ENCODE measurements around the gene MYH9. TPM values are rescaled to one million over a fixed set of nuclear protein-coding genes. Genes with fewer than 3 reads are reported as not detected.
A peak's percentile ranks its signal among the peaks of the same experiment; 100 is the strongest.

Gene MYH9
- total RNA-seq, 3 donors from 2014 or later (not counting 1 experiment from before 2014, with no cell fraction given): 803 to 1,038 (median 808) TPM

DNA sequence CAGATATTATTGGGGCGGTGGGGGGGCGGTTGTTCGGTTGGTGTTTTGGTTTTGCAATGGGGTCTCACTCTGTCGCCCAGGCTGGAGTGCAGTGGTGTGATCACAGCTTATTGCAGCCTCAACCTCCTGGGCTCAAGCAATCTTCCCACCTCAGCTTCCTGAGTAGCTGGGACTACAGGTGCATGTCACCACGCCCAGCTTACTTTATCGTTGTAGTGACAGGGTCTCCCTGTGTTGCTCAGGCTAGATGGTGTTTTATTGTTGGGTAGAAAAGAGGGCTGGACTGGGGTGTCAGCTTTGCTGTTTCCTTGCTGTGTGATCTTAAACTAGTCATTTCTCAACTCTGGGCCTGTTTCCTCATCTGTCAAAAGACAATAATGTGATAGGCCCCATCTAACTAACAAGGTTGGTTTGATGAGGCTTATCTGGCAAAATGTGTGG is 17.5 kb upstream of the MYH9 start:
- TF ChIP-seq, protein P1, sequence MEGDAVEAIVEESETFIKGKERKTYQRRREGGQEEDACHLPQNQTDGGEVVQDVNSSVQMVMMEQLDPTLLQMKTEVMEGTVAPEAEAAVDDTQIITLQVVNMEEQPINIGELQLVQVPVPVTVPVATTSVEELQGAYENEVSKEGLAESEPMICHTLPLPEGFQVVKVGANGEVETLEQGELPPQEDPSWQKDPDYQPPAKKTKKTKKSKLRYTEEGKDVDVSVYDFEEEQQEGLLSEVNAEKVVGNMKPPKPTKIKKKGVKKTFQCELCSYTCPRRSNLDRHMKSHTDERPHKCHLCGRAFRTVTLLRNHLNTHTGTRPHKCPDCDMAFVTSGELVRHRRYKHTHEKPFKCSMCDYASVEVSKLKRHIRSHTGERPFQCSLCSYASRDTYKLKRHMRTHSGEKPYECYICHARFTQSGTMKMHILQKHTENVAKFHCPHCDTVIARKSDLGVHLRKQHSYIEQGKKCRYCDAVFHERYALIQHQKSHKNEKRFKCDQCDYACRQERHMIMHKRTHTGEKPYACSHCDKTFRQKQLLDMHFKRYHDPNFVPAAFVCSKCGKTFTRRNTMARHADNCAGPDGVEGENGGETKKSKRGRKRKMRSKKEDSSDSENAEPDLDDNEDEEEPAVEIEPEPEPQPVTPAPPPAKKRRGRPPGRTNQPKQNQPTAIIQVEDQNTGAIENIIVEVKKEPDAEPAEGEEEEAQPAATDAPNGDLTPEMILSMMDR (IDR thresholded peaks at IDR 0.05): no peak
- Histone ChIP-seq H3K27ac (ENCODE audit: low read length) (peak overlapping the region; percentile 80), H3K9me3 (ENCODE audit: control insufficient read depth, insufficient read depth, low read length) (no peaks in the 10 kb centered on the region), H3K36me3 (ENCODE audit: control insufficient read depth, insufficient read depth, low read length) (no peaks in the 10 kb centered on the region), H3K4me1 (ENCODE audit: control insufficient read depth, insufficient read depth, low read length) (peaks cover 64% of the 10 kb centered on the region), H3K4me3 (ENCODE audit: low read length) (no peak overlapping the region), H3K27me3 (ENCODE audit: control insufficient read depth, insufficient read depth, low read length) (no peaks in the 10 kb centered on the region)
- Mint-ChIP-seq H3K9me3 (no peaks in the 10 kb centered on the region), H3K4me1 (peaks cover 39 to 47% of the 10 kb centered on the region in 2 donors), H3K27me3 (ENCODE audit: low read depth in 2 of 2) (no peaks in the 10 kb centered on the region), H3K4me3 (peak overlapping the region; percentile 82), H3K27ac (peak overlapping the region; percentile 89 to 93), H3K36me3 (no peaks in the 10 kb centered on the region)
- ATAC-seq: peak in 2 of 3 donors; percentile 50 to 52
- DNase-seq: peak in 1 of 2 donors; percentile 19
- 4% methylated on average over 3 of the region's 6 CpGs for WGBS (ENCODE audit: insufficient coverage)
- intact Hi-C loops (cut with micrococcal nuclease): loop anchor here (5.0 kb wide), 1 partner anchor 47 kb away; no protein-coding TSS in a partner anchor

DNA sequence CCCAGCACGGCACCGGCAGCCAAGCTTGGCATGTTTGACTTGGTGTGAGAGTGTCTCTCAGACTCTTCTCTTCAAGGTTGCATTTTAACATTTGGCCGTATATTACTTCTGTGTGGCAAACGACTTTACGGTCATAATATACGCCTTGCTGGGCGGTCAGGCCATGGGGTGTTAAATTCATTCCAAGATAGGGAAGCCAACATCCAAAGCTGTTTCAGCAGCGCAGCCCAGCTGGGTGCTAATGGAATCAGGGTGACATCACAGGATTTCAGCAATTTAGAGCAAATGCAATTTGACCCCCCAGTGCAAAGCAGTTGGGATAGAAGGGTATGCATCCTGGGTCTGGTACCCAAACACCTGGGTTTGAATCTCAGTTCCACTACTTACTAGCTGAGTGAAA is 16.7 kb upstream of the MYH9 start:
- Mint-ChIP-seq H3K36me3 (no peaks in the 10 kb centered on the region), H3K27ac (peak overlapping the region; percentile 89 to 93), H3K9me3 (no peaks in the 10 kb centered on the region), H3K4me1 (peaks cover 35 to 45% of the 10 kb centered on the region in 2 donors), H3K4me3 (peak overlapping the region; percentile 62), H3K27me3 (ENCODE audit: low read depth in 2 of 2) (no peaks in the 10 kb centered on the region)
- ATAC-seq: no peak
- WGBS (ENCODE audit: insufficient coverage): 81% methylated on average over 8 of the region's 8 CpGs
- H3K27me3 ChIP-seq (ENCODE audit: control insufficient read depth, insufficient read depth, low read length): no peaks in the 10 kb centered on the region
- intact Hi-C loops (cut with micrococcal nuclease): no loop called here
- DNase-seq: peak in 1 of 2 donors; percentile 2
- no peaks in the 10 kb centered on the region for H3K36me3 ChIP-seq (ENCODE audit: control insufficient read depth, insufficient read depth, low read length)
- no peaks in the 10 kb centered on the region for H3K9me3 ChIP-seq (ENCODE audit: control insufficient read depth, insufficient read depth, low read length)
- H3K4me1 ChIP-seq (ENCODE audit: control insufficient read depth, insufficient read depth, low read length): peaks cover 64% of the 10 kb centered on the region
- TF ChIP-seq, protein P1 (IDR thresholded peaks at IDR 0.05): no peak
- H3K27ac ChIP-seq (ENCODE audit: low read length): peak overlapping the region; percentile 80
- H3K4me3 ChIP-seq (ENCODE audit: low read length): no peak overlapping the region

DNA sequence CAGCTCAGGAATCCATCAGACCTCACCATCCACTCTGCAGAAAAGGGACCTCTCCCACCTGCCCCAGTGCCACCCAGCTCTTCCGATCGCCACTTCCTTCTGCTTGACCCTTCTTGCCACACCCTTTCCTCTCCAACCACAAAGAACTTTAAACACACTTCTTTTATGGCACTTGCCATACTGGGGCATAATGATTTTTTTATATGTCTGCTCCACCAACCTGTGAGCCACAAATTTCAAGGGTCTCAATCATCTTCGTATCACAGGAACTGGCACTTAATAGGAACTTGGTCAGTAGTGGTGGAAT is 11.7 kb upstream of the MYH9 start:
- Histone ChIP-seq H3K4me1 (ENCODE audit: control insufficient read depth, insufficient read depth, low read length) (peaks cover 35% of the 10 kb centered on the region), H3K4me3 (ENCODE audit: low read length) (no peak overlapping the region), H3K27me3 (ENCODE audit: control insufficient read depth, insufficient read depth, low read length) (no peaks in the 10 kb centered on the region), H3K9me3 (ENCODE audit: control insufficient read depth, insufficient read depth, low read length) (no peaks in the 10 kb centered on the region), H3K36me3 (ENCODE audit: control insufficient read depth, insufficient read depth, low read length) (no peaks in the 10 kb centered on the region), H3K27ac (ENCODE audit: low read length) (no peak overlapping the region)
- WGBS (ENCODE audit: insufficient coverage): 2% methylated on average over 2 of the region's 3 CpGs
- no peak for DNase-seq
- H3K9me3 Mint-ChIP-seq: no peaks in the 10 kb centered on the region
- ATAC-seq: peak in 1 of 3 donors; percentile 12
- intact Hi-C loops (cut with micrococcal nuclease): no loop called here
- peak overlapping the region; percentile 57 to 80 for H3K27ac Mint-ChIP-seq
- TF ChIP-seq, protein P1 (IDR thresholded peaks at IDR 0.05): no peak
- peaks cover 21 to 32% of the 10 kb centered on the region in 2 donors for H3K4me1 Mint-ChIP-seq
- peak overlapping the region; percentile 74 for H3K4me3 Mint-ChIP-seq
- H3K27me3 Mint-ChIP-seq (ENCODE audit: low read depth in 2 of 2): no peaks in the 10 kb centered on the region
- no peaks in the 10 kb centered on the region for H3K36me3 Mint-ChIP-seq
